SIG-M5 (cell line): ENCODE measurements around the gene LRFN4.
"Not testable (repeated sequence)": the region's sequence is repeated elsewhere in the genome, so short reads cannot be mapped to it uniquely, and the experiment has no call there.

ENCODE experiments used
- DNase-seq: peaks from one replicate; lab custom pipeline; 2025; lab: John Stamatoyannopoulos, UW

The LRFN4 gene

GRCh38 chr11:66856496-66857233, at the start of gene LRFN4:
Gene LRFN4, plus strand, starts transcription at chr11:66857064. Its CDS starts 681 bp downstream, at chr11:66857745.
- DNase-seq: no peak

- no peak for DNase-seq
Observed at GRCh38 chr11:66809592-66809991, 47.3 kb upstream of the LRFN4 start.

- DNase-seq: no peak
Observed at GRCh38 chr11:66810576-66811185, 46.2 kb upstream of the LRFN4 start.

DNA sequence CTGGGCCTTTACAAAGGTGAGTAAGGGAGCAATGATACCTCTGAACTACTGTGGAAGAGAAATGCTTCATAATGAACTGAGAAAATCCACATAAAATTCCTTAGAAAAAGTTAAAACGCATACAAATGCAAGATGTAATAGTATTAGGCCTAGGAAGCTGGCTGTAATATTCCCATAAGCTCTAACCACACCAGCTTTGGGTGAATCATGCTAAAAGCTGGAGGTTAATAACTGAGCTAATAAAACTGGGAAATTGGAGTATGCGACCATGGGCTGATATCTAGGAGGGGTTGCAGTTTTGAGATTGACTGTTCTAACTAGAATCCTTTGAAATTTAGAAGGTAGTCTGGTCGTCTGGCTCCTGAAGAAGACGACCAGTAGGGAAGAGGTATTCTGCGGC, 42.2 kb upstream of the LRFN4 start:
- DNase-seq: no peak

DNA sequence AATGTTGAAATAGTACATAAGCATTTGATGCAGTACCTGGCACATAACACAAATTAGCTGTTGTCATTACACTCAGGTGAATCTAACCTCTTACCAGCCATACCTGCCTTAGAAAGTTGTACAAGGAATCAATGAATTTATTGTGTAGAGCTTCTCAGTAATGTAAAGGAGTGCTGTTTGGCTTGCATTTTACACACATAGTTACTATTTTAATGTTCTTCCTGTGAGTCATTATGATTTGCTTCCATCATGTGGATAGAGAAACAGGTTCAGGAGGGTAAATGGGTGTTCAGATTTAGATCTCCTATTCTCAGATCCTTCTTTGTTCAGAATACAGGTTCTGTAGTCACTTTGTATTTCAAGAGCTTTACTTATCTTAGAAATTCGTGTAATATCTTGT, 41.2 kb upstream of the LRFN4 start:
- DNase-seq: no peak

- no peak for DNase-seq
Observed at GRCh38 chr11:66818231-66818955, 38.5 kb upstream of the LRFN4 start.

DNA sequence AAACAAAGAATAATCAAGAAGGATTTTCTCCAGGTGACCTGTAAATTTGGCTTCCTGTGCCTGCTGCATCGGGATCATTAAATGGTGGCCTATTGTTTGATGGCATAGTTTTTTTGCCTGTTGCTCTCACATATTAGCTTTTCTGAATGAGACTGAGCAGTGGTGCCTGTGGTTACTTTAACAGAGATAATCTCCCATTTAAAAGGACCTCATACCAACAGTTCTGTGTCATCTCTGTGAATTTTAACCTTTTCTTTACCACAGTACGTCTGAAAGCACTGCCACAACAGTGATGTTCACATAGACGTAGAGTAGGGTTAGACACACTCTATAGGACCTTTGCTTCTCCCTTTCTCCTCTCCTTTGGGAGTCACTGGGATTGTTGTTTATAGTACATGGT, 36.5 kb upstream of the LRFN4 start:
- no peak for DNase-seq

- no peak for DNase-seq
Observed at GRCh38 chr11:66820901-66821300, 36.0 kb upstream of the LRFN4 start.

- DNase-seq: no peak
Observed at GRCh38 chr11:66823700-66824099, 33.2 kb upstream of the LRFN4 start.

DNA sequence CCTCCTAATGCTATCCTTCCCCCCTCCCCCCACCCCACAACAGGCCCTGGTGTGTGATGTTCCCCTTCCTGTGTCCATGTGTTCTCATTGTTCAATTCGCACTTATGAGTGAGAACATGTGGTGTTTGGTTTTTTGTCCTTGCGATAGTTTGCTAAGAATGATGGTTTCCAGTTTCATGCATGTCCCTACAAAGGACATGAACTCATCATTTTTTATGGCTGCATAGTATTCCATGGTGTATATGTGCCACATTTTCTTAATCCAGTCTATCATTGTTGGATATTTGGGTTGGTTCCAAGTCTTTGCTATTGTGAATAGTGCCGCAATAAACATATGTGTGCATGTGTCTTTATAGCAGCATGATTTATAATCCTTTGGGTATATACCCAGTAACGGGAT, 32.3 kb upstream of the LRFN4 start:
- not testable (repeated sequence) for DNase-seq

DNA sequence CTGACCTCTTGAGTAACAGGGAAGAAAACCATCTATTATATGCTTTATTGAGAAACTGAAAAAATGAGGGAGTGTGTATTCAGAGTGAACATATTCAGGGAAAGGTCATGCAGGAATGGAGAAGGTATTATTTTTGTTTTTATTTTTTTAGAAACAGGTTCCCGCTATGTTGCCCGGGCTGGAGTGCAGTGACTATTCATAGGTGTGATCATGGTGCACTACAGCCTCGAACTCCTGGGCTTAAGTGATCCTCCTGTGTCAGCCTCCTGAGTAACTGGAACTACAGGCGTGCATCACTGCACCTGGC, 22.4 kb upstream of the LRFN4 start:
- DNase-seq: no peak

- no peak for DNase-seq
Observed at GRCh38 chr11:66834943-66835342, 21.9 kb upstream of the LRFN4 start.

DNA sequence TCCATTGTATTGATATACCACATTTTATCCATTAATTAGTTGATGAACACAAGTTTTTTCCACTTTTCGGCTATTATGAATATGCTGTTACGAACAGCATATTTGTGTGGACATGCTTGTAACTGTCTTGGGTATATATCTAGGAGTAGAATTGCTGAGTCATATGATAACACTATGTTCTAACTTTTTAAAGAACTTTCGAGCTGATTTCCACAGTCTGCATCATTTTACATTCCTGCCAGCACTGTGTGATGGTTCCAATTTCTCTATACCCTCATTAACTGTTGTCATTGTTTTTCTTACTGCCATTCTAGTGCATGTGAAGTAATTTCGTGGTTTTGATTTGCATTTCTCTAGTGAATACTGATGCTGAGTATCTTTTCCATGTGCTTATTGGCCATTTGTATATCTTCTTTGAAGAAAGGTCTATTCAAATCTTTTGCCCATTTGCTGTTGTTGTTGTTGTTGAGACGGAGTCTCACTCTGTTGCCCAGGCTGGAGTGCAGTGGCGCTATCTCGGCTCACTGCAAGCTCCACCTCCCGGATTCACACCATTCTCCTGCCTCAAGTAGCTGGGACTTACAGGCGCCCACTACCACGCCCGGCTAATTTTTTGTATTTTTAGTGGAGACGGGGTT, 21.0 kb upstream of the LRFN4 start:
- DNase-seq: no peak

DNA sequence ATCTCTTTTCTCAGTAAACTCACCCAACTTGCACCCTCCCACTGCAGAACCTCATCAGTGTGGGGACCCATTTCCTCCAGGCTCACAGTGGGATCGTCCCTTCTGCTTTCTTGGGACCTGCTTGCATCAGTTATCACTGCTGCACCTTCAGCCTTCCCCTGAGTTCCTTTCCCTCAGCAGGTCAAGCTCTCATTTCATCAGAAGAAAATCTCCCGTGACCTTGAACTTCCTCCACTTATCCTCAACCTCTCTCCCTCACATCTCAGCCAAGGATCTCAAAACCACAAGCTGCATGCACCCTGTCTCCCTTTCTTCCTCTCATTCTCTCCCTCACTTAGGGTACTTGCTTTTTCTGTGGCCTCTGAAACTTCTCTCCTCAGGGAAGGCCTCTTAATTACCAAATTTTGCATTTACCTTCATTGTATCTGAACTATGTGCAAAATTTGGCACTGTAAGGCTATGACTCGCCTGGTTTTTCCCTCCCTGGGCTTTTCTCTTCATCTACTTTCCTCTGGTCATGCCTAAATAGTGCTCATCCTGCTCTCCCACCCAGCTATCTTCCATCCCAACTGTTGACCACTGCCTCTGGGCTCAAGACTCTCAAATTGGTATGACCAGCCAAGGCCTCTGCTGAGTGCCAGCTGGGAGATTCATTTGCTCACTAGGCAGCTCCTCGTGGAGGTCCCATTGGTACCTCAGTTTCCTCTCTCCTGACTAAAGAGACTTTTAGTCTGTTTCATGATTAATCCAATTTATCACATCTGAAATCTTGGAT, 16.4 kb upstream of the LRFN4 start:
- no peak for DNase-seq

- DNase-seq: no peak
Observed at GRCh38 chr11:66841861-66842260, 15.0 kb upstream of the LRFN4 start.

GRCh38 chr11:66842501-66842895, 14.4 kb upstream of the LRFN4 start:
- no peak for DNase-seq

DNA sequence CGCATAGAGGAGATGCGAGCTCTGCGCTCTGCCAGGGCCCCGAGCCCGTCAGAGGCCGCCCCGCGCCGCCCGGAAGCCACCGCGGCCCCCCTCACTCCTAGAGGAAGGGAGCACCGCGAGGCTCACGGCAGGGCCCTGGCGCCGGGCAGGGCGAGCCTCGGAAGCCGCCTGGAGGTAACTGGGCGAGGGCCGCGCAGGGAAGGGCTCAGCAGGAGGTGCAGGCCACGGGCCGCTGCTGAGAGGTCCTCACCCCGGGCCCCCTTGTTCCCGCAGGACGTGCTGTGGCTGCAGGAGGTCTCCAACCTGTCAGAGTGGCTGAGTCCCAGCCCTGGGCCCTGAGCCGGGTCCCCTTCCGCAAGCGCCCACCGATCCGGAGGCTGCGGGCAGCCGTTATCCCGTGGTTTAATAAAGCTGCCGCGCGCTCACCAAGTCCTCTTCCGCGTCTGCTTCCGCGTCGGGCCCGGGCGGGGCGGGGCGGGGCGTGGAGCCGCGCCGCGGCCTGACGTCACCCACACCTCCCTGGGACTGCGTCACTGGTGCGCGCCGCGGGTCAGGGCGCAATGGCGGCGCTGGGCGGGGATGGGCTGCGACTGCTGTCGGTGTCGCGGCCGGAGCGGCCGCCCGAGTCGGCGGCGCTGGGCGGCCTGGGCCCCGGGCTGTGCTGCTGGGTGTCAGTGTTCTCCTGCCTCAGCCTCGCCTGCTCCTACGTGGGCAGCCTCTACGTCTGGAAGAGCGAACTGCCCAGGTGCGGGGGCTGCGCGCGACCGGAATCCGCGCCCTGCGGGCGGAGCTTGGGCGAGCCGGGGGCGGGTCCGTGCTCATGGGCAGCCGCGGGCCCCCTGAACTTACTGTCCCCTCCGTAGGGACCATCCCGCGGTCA, 13.7 kb upstream of the LRFN4 start, which contains the start of gene RCE1:
Gene RCE1 (plus strand): TSS at position 546 of the 880 bp plus-strand sequence. CDS start 15 bp downstream, at position 561.
- no peak for DNase-seq

GRCh38 chr11:66843776-66844495, 12.9 kb upstream of the LRFN4 start:
- no peak for DNase-seq

DNA sequence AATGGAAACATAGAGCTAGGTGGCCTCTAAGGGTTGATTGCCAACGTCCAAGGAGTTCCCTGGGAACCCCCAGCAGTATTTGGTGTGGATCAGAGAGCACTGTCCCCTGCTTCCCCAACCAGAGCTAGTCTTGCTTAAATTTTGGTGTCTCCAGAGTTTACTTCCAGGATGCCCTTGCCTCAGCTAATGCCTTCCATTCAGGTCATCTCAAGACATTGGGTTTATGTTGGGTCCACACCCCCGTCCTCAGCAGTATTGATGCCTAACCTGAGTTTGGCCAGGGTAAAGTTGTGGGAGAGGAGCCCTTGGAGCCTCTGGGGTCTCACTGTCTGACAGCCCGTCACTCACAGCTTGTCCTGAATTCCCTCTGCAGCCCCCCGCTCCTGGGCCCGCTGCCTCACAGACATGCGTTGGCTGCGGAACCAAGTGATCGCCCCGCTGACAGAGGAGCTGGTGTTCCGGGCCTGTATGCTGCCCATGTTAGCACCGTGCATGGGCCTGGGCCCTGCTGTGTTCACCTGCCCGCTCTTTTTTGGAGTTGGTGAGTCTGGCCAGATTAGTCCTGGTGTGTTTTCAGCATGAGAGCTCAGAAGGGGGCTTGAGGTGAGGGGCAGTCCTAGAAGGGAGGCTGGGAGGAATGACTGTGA, 12.2 kb upstream of the LRFN4 start:
- DNase-seq: no peak
